Measurements from ENCODE around the gene ALDH1L1.

The ALDH1L1 gene

DNA sequence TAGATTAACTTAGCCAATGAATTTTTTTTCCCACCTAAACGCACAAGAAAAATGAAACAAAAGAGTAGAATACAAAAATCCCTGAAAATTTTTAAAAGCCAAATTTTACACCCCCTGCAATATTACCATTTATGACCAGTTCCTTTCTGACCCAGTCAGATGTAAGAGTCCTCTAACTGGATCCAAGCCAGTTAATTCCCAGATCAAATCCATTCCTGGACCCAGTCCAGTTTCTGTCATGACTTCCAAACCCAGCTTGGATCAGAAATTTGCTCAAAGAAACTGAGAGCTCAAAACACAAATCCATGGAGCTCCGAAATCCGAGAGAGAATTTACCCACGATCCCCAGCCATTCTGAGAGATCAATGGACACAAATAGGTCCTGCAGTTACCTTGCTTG, 17.0 kb upstream of the ALDH1L1 start:
- Histone ChIP-seq H3K4me2 (ENCODE audit: low read depth, low read length, poor library complexity, severe bottlenecking) (no peak overlapping the region), H3K27me3 (ENCODE audit: low read length) (no peaks in the 10 kb centered on the region), H2AFZ (ENCODE audit: low read depth, low read length, severe bottlenecking) (no peak overlapping the region), H3K9me2 (replicated peaks; ENCODE audit: insufficient read depth, low read length) (no peaks in the 10 kb centered on the region), H3K27ac (ENCODE audit: low read depth, low read length) (no peak overlapping the region), H3K4me3 (ENCODE audit: insufficient read depth, low read length, poor library complexity, severe bottlenecking) (no peak overlapping the region), H3K9ac (ENCODE audit: low read length) (no peak overlapping the region), H3K9me3 (ENCODE audit: insufficient read depth, low read length) (peaks cover 15% of the 10 kb centered on the region; the same call in 1 of the 2 replicates), H3K79me2 (ENCODE audit: insufficient read depth, low read length) (no peaks in the 10 kb centered on the region), H4K20me1 (ENCODE audit: low read depth, low read length) (no peaks in the 10 kb centered on the region), H3F3A (ENCODE audit: insufficient read depth) (no peaks in the 10 kb centered on the region), H3K36me3 (ENCODE audit: low read length) (peaks cover 3% of the 10 kb centered on the region; the same call in 1 of the 2 replicates)
- TF ChIP-seq, protein P1, sequence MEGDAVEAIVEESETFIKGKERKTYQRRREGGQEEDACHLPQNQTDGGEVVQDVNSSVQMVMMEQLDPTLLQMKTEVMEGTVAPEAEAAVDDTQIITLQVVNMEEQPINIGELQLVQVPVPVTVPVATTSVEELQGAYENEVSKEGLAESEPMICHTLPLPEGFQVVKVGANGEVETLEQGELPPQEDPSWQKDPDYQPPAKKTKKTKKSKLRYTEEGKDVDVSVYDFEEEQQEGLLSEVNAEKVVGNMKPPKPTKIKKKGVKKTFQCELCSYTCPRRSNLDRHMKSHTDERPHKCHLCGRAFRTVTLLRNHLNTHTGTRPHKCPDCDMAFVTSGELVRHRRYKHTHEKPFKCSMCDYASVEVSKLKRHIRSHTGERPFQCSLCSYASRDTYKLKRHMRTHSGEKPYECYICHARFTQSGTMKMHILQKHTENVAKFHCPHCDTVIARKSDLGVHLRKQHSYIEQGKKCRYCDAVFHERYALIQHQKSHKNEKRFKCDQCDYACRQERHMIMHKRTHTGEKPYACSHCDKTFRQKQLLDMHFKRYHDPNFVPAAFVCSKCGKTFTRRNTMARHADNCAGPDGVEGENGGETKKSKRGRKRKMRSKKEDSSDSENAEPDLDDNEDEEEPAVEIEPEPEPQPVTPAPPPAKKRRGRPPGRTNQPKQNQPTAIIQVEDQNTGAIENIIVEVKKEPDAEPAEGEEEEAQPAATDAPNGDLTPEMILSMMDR (IDR thresholded peaks at IDR 0.05; ENCODE audit: insufficient read depth, low read length, poor library complexity, severe bottlenecking) = no peak
- TF ChIP-seq EZH2phosphoT487 (conservative IDR thresholded peaks at IDR 0.05; ENCODE audit: low read length) = no peak

DNA sequence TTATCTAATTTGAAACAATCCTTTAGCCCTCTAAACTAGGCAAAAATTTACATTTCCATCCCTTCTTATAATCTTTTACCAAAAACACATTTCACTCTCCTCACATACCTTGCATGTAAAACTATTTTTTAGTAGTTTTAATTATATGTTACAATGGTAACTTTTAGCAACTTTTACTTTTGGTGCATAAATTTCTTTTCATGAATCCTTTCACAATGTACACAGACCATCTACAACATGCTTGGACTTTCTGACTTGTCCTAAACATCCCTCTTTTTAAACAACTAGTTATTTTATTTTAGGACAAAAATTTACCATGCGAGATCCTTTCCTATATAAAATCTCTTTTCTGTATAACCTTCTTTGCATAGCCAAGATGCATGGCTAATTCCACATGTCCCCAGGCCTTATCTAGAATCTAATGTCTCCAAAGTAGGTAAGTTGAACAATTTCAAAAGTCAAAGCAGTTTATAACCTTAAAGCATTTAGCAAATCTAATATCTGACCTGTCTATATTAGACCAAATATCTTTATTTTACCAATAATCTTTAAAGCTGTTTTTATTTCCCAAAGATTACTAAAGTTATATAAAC, 14.4 kb upstream of the ALDH1L1 start:
- Histone ChIP-seq H3K27ac (ENCODE audit: low read depth, low read length) (no peak overlapping the region), H3K9me2 (replicated peaks; ENCODE audit: insufficient read depth, low read length) (no peaks in the 10 kb centered on the region), H3K36me3 (ENCODE audit: low read length) (peaks cover 3% of the 10 kb centered on the region; the same call in 1 of the 2 replicates), H3K4me2 (ENCODE audit: low read depth, low read length, poor library complexity, severe bottlenecking) (no peak overlapping the region), H2AFZ (ENCODE audit: low read depth, low read length, severe bottlenecking) (no peak overlapping the region), H3K79me2 (ENCODE audit: insufficient read depth, low read length) (no peaks in the 10 kb centered on the region), H4K20me1 (ENCODE audit: low read depth, low read length) (no peaks in the 10 kb centered on the region), H3K9ac (ENCODE audit: low read length) (no peak overlapping the region), H3K4me3 (ENCODE audit: insufficient read depth, low read length, poor library complexity, severe bottlenecking) (no peak overlapping the region), H3K9me3 (ENCODE audit: insufficient read depth, low read length) (peaks cover 15% of the 10 kb centered on the region; the same call in 1 of the 2 replicates), H3K27me3 (ENCODE audit: low read length) (no peaks in the 10 kb centered on the region), H3F3A (ENCODE audit: insufficient read depth) (no peaks in the 10 kb centered on the region)
- no peak for TF ChIP-seq EZH2phosphoT487 (conservative IDR thresholded peaks at IDR 0.05; ENCODE audit: low read length)
- TF ChIP-seq, protein P1 (IDR thresholded peaks at IDR 0.05; ENCODE audit: insufficient read depth, low read length, poor library complexity, severe bottlenecking) = no peak

DNA sequence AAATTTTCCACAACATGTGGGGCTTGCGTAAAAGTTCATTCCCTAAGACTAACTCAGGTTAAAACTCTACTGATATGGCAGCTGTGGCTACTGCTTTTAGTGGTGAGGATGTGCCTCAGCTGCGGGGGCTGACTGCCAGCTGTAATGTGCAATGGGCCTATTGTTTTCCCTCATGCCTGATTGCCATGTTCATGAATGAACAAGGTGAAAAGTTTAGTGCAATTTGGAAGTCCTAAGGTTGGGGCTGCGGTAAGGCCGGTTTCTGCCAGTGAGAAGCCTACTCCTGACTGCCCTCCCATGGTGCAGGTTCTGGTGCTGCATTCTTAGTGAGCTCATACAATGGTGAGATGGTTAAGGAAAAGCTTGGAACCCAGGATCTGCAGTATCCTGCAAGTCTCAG, 10.9 kb upstream of the ALDH1L1 start:
- Histone ChIP-seq H3K36me3 (ENCODE audit: low read length) (peaks cover 3% of the 10 kb centered on the region; the same call in 1 of the 2 replicates), H3K79me2 (ENCODE audit: insufficient read depth, low read length) (no peaks in the 10 kb centered on the region), H4K20me1 (ENCODE audit: low read depth, low read length) (no peaks in the 10 kb centered on the region), H3K27ac (ENCODE audit: low read depth, low read length) (no peak overlapping the region), H3K9me2 (replicated peaks; ENCODE audit: insufficient read depth, low read length) (no peaks in the 10 kb centered on the region), H3K9me3 (ENCODE audit: insufficient read depth, low read length) (peaks cover 15% of the 10 kb centered on the region; the same call in 1 of the 2 replicates), H3K27me3 (ENCODE audit: low read length) (no peaks in the 10 kb centered on the region), H3F3A (ENCODE audit: insufficient read depth) (no peaks in the 10 kb centered on the region), H3K9ac (ENCODE audit: low read length) (no peak overlapping the region), H3K4me2 (ENCODE audit: low read depth, low read length, poor library complexity, severe bottlenecking) (no peak overlapping the region), H2AFZ (ENCODE audit: low read depth, low read length, severe bottlenecking) (no peak overlapping the region), H3K4me3 (ENCODE audit: insufficient read depth, low read length, poor library complexity, severe bottlenecking) (no peak overlapping the region)
- TF ChIP-seq, protein P1 (IDR thresholded peaks at IDR 0.05; ENCODE audit: insufficient read depth, low read length, poor library complexity, severe bottlenecking) = no peak
- no peak for TF ChIP-seq EZH2phosphoT487 (conservative IDR thresholded peaks at IDR 0.05; ENCODE audit: low read length)

Data from SU-DHL-6 (cell line).